HCT116 (cell line): ENCODE data around the gene IQSEC3. TPM values are rescaled to one million over a fixed set of nuclear protein-coding genes. Genes with fewer than 3 reads are reported as not detected.

ENCODE experiments used
- ATAC-seq: fragments of 200-7000 bp; cut with Tn5 transposase; 2 replicates; pipeline ENCODE4 v1.9.1; 2020; ENCODE audit warnings: mild to moderate bottlenecking, moderate library complexity
- BruUV-seq: library from RNA; stranded (reverse); fragments of 400-500 nt; replicated peaks from 2 replicates; lab custom pipeline; 2021; lab: Mats Ljungman, UMichigan
- CTCF ChIA-PET: fragments of 300-600 bp; sonication (Branson Sonifier 250); formaldehyde crosslinking; loops from one replicate; lab custom pipeline; 2021; ENCODE audit warnings: antibody characterized with exemption; lab: Charles Lee
- POLR2A ChIA-PET: fragments of 300-600, 350-600 bp; sonication (Branson Sonifier 250); formaldehyde crosslinking; loops from one replicate; lab custom pipeline; 2021; ENCODE audit warnings: antibody characterized with exemption; lab: Charles Lee
- RAD21 ChIA-PET, 2 experiments: fragments of 300-600 bp; sonication (Branson Sonifier 250); formaldehyde crosslinking; loops; one replicate each; lab custom pipeline; 2023; ENCODE audit warnings: low total read pairs in 2 of 2; ENCODE audit not compliant: uncharacterized antibody in 2 of 2, unreplicated experiment in 2 of 2, low non-redundant PET in 1 of 2; lab: Charles Lee
- DNase-seq: peaks from one replicate; pipeline ENCODE4 v3.0.0-alpha.2; 2010; ENCODE audit warnings: low read depth, low spot score
- H2AFZ ChIP-seq: fragments of 200-600 bp; shearing (Covaris generic), sonication (generic); 2 replicates; pipeline ENCODE4 v1.6.1; 2017; ENCODE audit warnings: low read depth, mixed run types, mixed read lengths, antibody characterized with exemption, low read length; ENCODE audit not compliant: poor library complexity, severe bottlenecking
- H3K27ac ChIP-seq: 2 replicates; pipeline ENCODE4 v1.5.1; 2012; ENCODE audit warnings: low read depth, low read length
- H3K27me3 ChIP-seq: fragments of 200-600 bp; sonication (generic); 2 replicates; pipeline ENCODE4 v1.6.1; 2016; ENCODE audit warnings: mixed run types, low read length, mixed read lengths; ENCODE audit not compliant: insufficient read depth
- H3K36me3 ChIP-seq, 2 experiments: fragments of 200-500 bp in 1 of 2; fragments of 200-600 bp in 1 of 2; sonication (Bioruptor generic) in 1 of 2; sonication (generic) in 1 of 2; 2 replicates each; pipeline versions ENCODE4 v1.5.1 to v1.6.1; 2014 to 2016; ENCODE audit warnings: low read length in 2 of 2, inconsistent platforms in 1 of 2, mixed read lengths in 1 of 2, mixed run types in 1 of 2; ENCODE audit not compliant: insufficient read depth in 2 of 2, control insufficient read depth in 1 of 2
- H3K4me1 ChIP-seq, 2 experiments: fragments of 200-600 bp in 1 of 2; sonication (generic) in 1 of 2; 2 replicates each; pipeline versions ENCODE4 v1.5.1 to v1.6.1; 2012 to 2017; ENCODE audit warnings: low read length in 2 of 2, inconsistent platforms in 1 of 2, mild to moderate bottlenecking in 1 of 2, mixed read lengths in 1 of 2, mixed run types in 1 of 2, moderate library complexity in 1 of 2; ENCODE audit not compliant: insufficient read depth in 2 of 2, control insufficient read depth in 1 of 2
- H3K4me2 ChIP-seq: fragments of 200-600 bp; sonication (generic); 2 replicates; pipeline ENCODE4 v1.6.1; 2017; ENCODE audit warnings: mixed run types, low read length, mixed read lengths
- H3K4me3 ChIP-seq, 2 experiments: fragments of 200-600 bp in 1 of 2; sonication (generic) in 1 of 2; replicated peaks in 1 of 2; 2 replicates each; pipeline ENCODE4 v1.5.1; 2011 to 2016; ENCODE audit warnings: low read length in 2 of 2, control low read depth in 1 of 2, low read depth in 1 of 2, mild to moderate bottlenecking in 1 of 2, mixed read lengths in 1 of 2, mixed run types in 1 of 2
- H3K79me2 ChIP-seq: fragments of 200-600 bp; sonication (generic); 2 replicates; pipeline ENCODE4 v1.6.1; 2017; ENCODE audit warnings: mild to moderate bottlenecking, mixed run types, low read length, moderate library complexity, mixed read lengths; ENCODE audit not compliant: insufficient read depth
- H3K9ac ChIP-seq: fragments of 200-600 bp; sonication (generic); 2 replicates; pipeline ENCODE4 v1.6.1; 2016; ENCODE audit warnings: low read length, mixed read lengths
- H3K9me2 ChIP-seq: fragments of 200-600 bp; sonication (generic), shearing (Covaris generic); 2 replicates; pipeline ENCODE4 v1.6.1; 2017; ENCODE audit warnings: mixed run types, mild to moderate bottlenecking, moderate library complexity; ENCODE audit not compliant: insufficient read depth
- H3K9me3 ChIP-seq, 2 experiments: fragments of 200-500 bp in 1 of 2; fragments of 200-600 bp in 1 of 2; sonication (Bioruptor generic) in 1 of 2; sonication (generic) in 1 of 2; 2 replicates each; pipeline ENCODE4 v1.6.1; 2014 to 2017; ENCODE audit warnings: low read length in 2 of 2, mixed read lengths in 2 of 2, inconsistent platforms in 1 of 2, low read depth in 1 of 2, mild to moderate bottlenecking in 1 of 2, mixed run types in 1 of 2, moderate library complexity in 1 of 2; ENCODE audit not compliant: control insufficient read depth in 1 of 2, insufficient read depth in 1 of 2
- H4K20me1 ChIP-seq: fragments of 200-600 bp; sonication (generic), shearing (Covaris generic); 2 replicates; pipeline ENCODE4 v1.6.1; 2017; ENCODE audit warnings: mixed run types, mild to moderate bottlenecking, moderate library complexity; ENCODE audit not compliant: insufficient read depth
- ATF3 ChIP-seq: IDR thresholded peaks from 2 replicates; pipeline ENCODE4 v1.6.1; 2012
- CBX3 ChIP-seq: IDR thresholded peaks from 2 replicates; pipeline ENCODE4 v1.6.1; 2012; ENCODE audit warnings: low read depth
- CEBPB ChIP-seq: IDR thresholded peaks from 2 replicates; pipeline ENCODE4 v1.6.1; 2012; ENCODE audit warnings: low read depth
- ELF1 ChIP-seq: IDR thresholded peaks from 2 replicates; pipeline ENCODE4 v1.6.1; 2012; ENCODE audit warnings: low read depth, borderline replicate concordance
- EZH2 ChIP-seq: fragments of 200-600 bp; sonication (generic); IDR thresholded peaks from 2 replicates; pipeline ENCODE4 v1.6.1; 2017; ENCODE audit warnings: antibody characterized with exemption, mixed run types
- FOSL1 ChIP-seq: IDR thresholded peaks from 2 replicates; pipeline ENCODE4 v1.6.1; 2012; ENCODE audit warnings: low read depth
- JUND ChIP-seq: IDR thresholded peaks from 2 replicates; pipeline ENCODE4 v1.6.1; 2012
- MAX ChIP-seq: IDR thresholded peaks from 2 replicates; pipeline ENCODE4 v1.6.1; 2012
- POLR2A ChIP-seq: IDR thresholded peaks from 2 replicates; pipeline ENCODE4 v1.7.0; 2011; ENCODE audit warnings: borderline replicate concordance; ENCODE audit not compliant: insufficient read depth, insufficient read length; ENCODE audit errors: extremely low read depth
- POLR2AphosphoS5 ChIP-seq: IDR thresholded peaks from 2 replicates; pipeline ENCODE4 v1.6.1; 2011; ENCODE audit warnings: mild to moderate bottlenecking, low read depth, low read length, moderate library complexity
- RAD21 ChIP-seq: IDR thresholded peaks from 2 replicates; pipeline ENCODE4 v1.6.1; 2012; ENCODE audit warnings: low read depth, mild to moderate bottlenecking
- SIN3A ChIP-seq: IDR thresholded peaks from 2 replicates; pipeline ENCODE4 v1.6.1; 2012; ENCODE audit warnings: low read depth
- SP1 ChIP-seq: IDR thresholded peaks from 2 replicates; pipeline ENCODE4 v1.6.1; 2012; ENCODE audit warnings: low read depth
- SRF ChIP-seq: IDR thresholded peaks from 2 replicates; pipeline ENCODE4 v1.6.1; 2012; ENCODE audit warnings: low read depth
- TCF7L2 ChIP-seq: IDR thresholded peaks from 2 replicates; pipeline ENCODE4 v1.7.0; 2011; ENCODE audit warnings: borderline replicate concordance, inconsistent platforms; ENCODE audit not compliant: insufficient read depth, insufficient read length; ENCODE audit errors: extremely low read depth
- ZBTB33 ChIP-seq: IDR thresholded peaks from 2 replicates; pipeline ENCODE4 v1.6.1; 2011; ENCODE audit warnings: mild to moderate bottlenecking, low read length, moderate library complexity; ENCODE audit not compliant: insufficient replicate concordance; ENCODE audit errors: extremely low read depth
- ZFX ChIP-seq: fragments of 450-650 bp; IDR thresholded peaks from 2 replicates; pipeline ENCODE4 v1.6.1; 2017
- ZNF274 ChIP-seq: fragments of 200-500 bp; sonication (Bioruptor generic); IDR thresholded peaks from 2 replicates; pipeline ENCODE4 v1.6.1; 2014; ENCODE audit warnings: mild to moderate bottlenecking, low read depth, low read length, inconsistent platforms
- intact Hi-C: fragments of 100-400 bp; cut with micrococcal nuclease; formaldehyde crosslinking; loops from 2 replicates; pipeline ENCODE4 v1.10.0; 2022
- total RNA-seq: library from RNA; stranded (reverse); gene quantifications from one replicate; pipeline ENCODE4 v1.2.1, GENCODE V29; 2021; ENCODE audit not compliant: unreplicated experiment

Gene IQSEC3
- total RNA-seq, 1 experiment from 2014 or later, result not detected

- no peaks in the 10 kb centered on the region for H4K20me1 ChIP-seq
- no peak overlapping the region for H3K4me2 ChIP-seq
- no peak overlapping the region for H3K27ac ChIP-seq
- intact Hi-C loops, result no loop called here
- no peaks in the 10 kb centered on the region for H3K9me3 ChIP-seq
- ChIA-PET POLR2A (no interaction called here), RAD21 (no interaction called here), CTCF (interaction anchor here (0.6 kb wide), 1 partner anchor 11 kb away, joined by 3 read pairs; no protein-coding TSS in a partner anchor)
- no TSS peak for BruUV-seq
- H3K27me3 ChIP-seq, result no peaks in the 10 kb centered on the region
- no peaks in the 10 kb centered on the region for H3K79me2 ChIP-seq
- DNase-seq, result no peak
- H3K9me2 ChIP-seq, result no peaks in the 10 kb centered on the region
- no peak overlapping the region for H3K9ac ChIP-seq
- H3K4me3 ChIP-seq, result no peak overlapping the region
- peaks cover 4 to 19% of the 10 kb centered on the region in 2 experiments; a peak in 3 of 4 replicates for H3K4me1 ChIP-seq
- no peaks in the 10 kb centered on the region for H3K36me3 ChIP-seq
- H2AFZ ChIP-seq, result no peak overlapping the region
- TF ChIP-seq POLR2AphosphoS5 (no peak), FOSL1 (no peak), POLR2A (no peak), ELF1 (no peak), SIN3A (no peak), ZNF274 (no peak), JUND (no peak), ZFX (no peak), MAX (no peak)
- no peak for ATAC-seq
These were observed 105.4 kb downstream of the IQSEC3 start for GRCh38 chr12:171743-172676.

- Histone ChIP-seq H3K79me2 (no peaks in the 10 kb centered on the region), H3K4me2 (no peak overlapping the region), H3K36me3 (no peaks in the 10 kb centered on the region), H3K9ac (no peak overlapping the region), H4K20me1 (no peaks in the 10 kb centered on the region), H2AFZ (no peak overlapping the region), H3K27ac (no peak overlapping the region), H3K9me3 (no peaks in the 10 kb centered on the region), H3K4me1 (peaks cover 4 to 26% of the 10 kb centered on the region in 2 experiments; a peak in 3 of 4 replicates), H3K9me2 (no peaks in the 10 kb centered on the region), H3K27me3 (no peaks in the 10 kb centered on the region), H3K4me3 (no peak overlapping the region)
- RAD21 ChIA-PET, result no interaction called here
- CTCF ChIA-PET, result interaction anchor here (0.6 kb wide), 1 partner anchor 10 kb away, joined by 3 read pairs; no protein-coding TSS in a partner anchor
- POLR2A ChIA-PET, result no interaction called here
- TF ChIP-seq TCF7L2 (no peak), POLR2A (no peak), ATF3 (no peak), SRF (no peak), EZH2 (no peak), CEBPB (no peak), RAD21 (no peak), CBX3 (no peak), ZNF274 (no peak), MAX (no peak), SP1 (no peak), ELF1 (no peak), ZFX (no peak), ZBTB33 (no peak)
- intact Hi-C loops, result no loop called here
- no TSS peak for BruUV-seq
- DNase-seq (no peak), ATAC-seq (no peak)
These were observed 106.2 kb downstream of the IQSEC3 start for GRCh38 chr12:172732-173161.
